H9 (cell line): Measurements from ENCODE around the gene FOXO6. TPM values are rescaled to one million over a fixed set of nuclear protein-coding genes. Genes with fewer than 3 reads are reported as not detected.

Experiments used
- DNase-seq: peaks from one replicate; pipeline ENCODE4 v3.0.0-alpha.2; 2017
- H2AFZ ChIP-seq: one replicate; pipeline ENCODE4 v1.6.1; 2013; ENCODE audit warnings: mild to moderate bottlenecking, low read length, control low read depth, moderate library complexity
- H2AK5ac ChIP-seq: 2 replicates; pipeline ENCODE4 v1.6.1; 2013; ENCODE audit warnings: low read length, control low read depth, mixed read lengths; ENCODE audit not compliant: insufficient read length
- H2BK120ac ChIP-seq: one replicate; pipeline ENCODE4 v1.6.1; 2013; ENCODE audit warnings: low read depth, mild to moderate bottlenecking, low read length, control low read depth, inconsistent platforms; ENCODE audit not compliant: poor library complexity, severe bottlenecking
- H2BK12ac ChIP-seq: 2 replicates; pipeline ENCODE4 v1.6.1; 2013; ENCODE audit warnings: low read length, control low read depth, mixed read lengths, low read depth; ENCODE audit not compliant: insufficient read length
- H2BK15ac ChIP-seq: 2 replicates; pipeline ENCODE4 v1.6.1; 2013; ENCODE audit warnings: low read depth, low read length, control low read depth
- H2BK20ac ChIP-seq: one replicate; pipeline ENCODE4 v1.6.1; 2013; ENCODE audit warnings: low read depth, mild to moderate bottlenecking, low read length, control low read depth, inconsistent platforms; ENCODE audit not compliant: poor library complexity, severe bottlenecking
- H2BK5ac ChIP-seq: 2 replicates; pipeline ENCODE4 v1.6.1; 2013; ENCODE audit warnings: low read length, control low read depth, mixed read lengths; ENCODE audit not compliant: insufficient read length
- H3K14ac ChIP-seq: 2 replicates; pipeline ENCODE4 v1.6.1; 2013; ENCODE audit warnings: low read length, control low read depth; ENCODE audit not compliant: insufficient read depth
- H3K18ac ChIP-seq: 2 replicates; pipeline ENCODE4 v1.6.1; 2013; ENCODE audit warnings: low read depth, mild to moderate bottlenecking, mixed read lengths, low read length, control low read depth; ENCODE audit not compliant: insufficient read length
- H3K23ac ChIP-seq: 2 replicates; pipeline ENCODE4 v1.6.1; 2013; ENCODE audit warnings: low read length, control low read depth, mixed read lengths, low read depth; ENCODE audit not compliant: insufficient read length
- H3K23me2 ChIP-seq: 2 replicates; pipeline ENCODE4 v1.6.1; 2013; ENCODE audit warnings: low read depth, mild to moderate bottlenecking, mixed read lengths, low read length, control low read depth; ENCODE audit not compliant: insufficient read length, poor library complexity, severe bottlenecking
- H3K27ac ChIP-seq: 2 replicates; pipeline ENCODE4 v1.5.1; 2013; ENCODE audit warnings: low read length, control low read depth, mixed read lengths, low read depth; ENCODE audit not compliant: insufficient read length
- H3K27me3 ChIP-seq: 2 replicates; pipeline ENCODE4 v1.6.1; 2013; ENCODE audit warnings: low read length, control low read depth, inconsistent platforms; ENCODE audit not compliant: insufficient read depth
- H3K4ac ChIP-seq: 2 replicates; pipeline ENCODE4 v1.6.1; 2013; ENCODE audit warnings: low read depth, mild to moderate bottlenecking, control low read depth, inconsistent platforms, low read length, moderate library complexity
- H3K4me1 ChIP-seq: 2 replicates; pipeline ENCODE4 v1.6.1; 2013; ENCODE audit warnings: low read length, control low read depth, inconsistent platforms; ENCODE audit not compliant: insufficient read depth
- H3K4me2 ChIP-seq: 2 replicates; pipeline ENCODE4 v1.6.1; 2013; ENCODE audit warnings: low read length, control low read depth, mixed read lengths; ENCODE audit not compliant: insufficient read length, insufficient read depth
- H3K56ac ChIP-seq: 2 replicates; pipeline ENCODE4 v1.6.1; 2013; ENCODE audit warnings: low read depth, mild to moderate bottlenecking, mixed read lengths, low read length, control low read depth; ENCODE audit not compliant: insufficient read length
- H3K79me1 ChIP-seq: 2 replicates; pipeline ENCODE4 v1.6.1; 2013; ENCODE audit warnings: low read depth, mild to moderate bottlenecking, moderate library complexity, low read length, control low read depth, inconsistent platforms; ENCODE audit not compliant: insufficient read depth, poor library complexity, severe bottlenecking
- H3K79me2 ChIP-seq: 2 replicates; pipeline ENCODE4 v1.6.1; 2013; ENCODE audit warnings: low read length, control low read depth, inconsistent platforms; ENCODE audit not compliant: insufficient read depth
- H3K9ac ChIP-seq: 2 replicates; pipeline ENCODE4 v1.6.1; 2013; ENCODE audit warnings: low read length, control low read depth, mixed read lengths; ENCODE audit not compliant: insufficient read length; ENCODE audit errors: extremely low read depth
- H3K9me3 ChIP-seq: one replicate; pipeline ENCODE4 v1.6.1; 2013; ENCODE audit warnings: low read depth, low read length, inconsistent platforms; ENCODE audit not compliant: control insufficient read depth
- H3T11ph ChIP-seq: one replicate; pipeline ENCODE4 v1.6.1; 2013; ENCODE audit warnings: mild to moderate bottlenecking, low read length, control low read depth, inconsistent platforms
- H4K20me1 ChIP-seq: one replicate; pipeline ENCODE4 v1.6.1; 2013; ENCODE audit not compliant: control insufficient read depth, insufficient read length, insufficient read depth
- H4K5ac ChIP-seq: 2 replicates; pipeline ENCODE4 v1.6.1; 2013; ENCODE audit warnings: low read depth, mild to moderate bottlenecking, mixed read lengths, low read length, control low read depth; ENCODE audit not compliant: insufficient read length
- H4K8ac ChIP-seq: replicated peaks from 2 replicates; pipeline ENCODE4 v1.6.1; 2013; ENCODE audit warnings: low read length, control low read depth, mixed read lengths, low read depth; ENCODE audit not compliant: insufficient read length
- H4K91ac ChIP-seq: 2 replicates; pipeline ENCODE4 v1.6.1; 2013; ENCODE audit warnings: low read depth, mild to moderate bottlenecking, moderate library complexity, mixed read lengths, low read length, control low read depth; ENCODE audit not compliant: insufficient read length
- H3K27ac Mint-ChIP-seq, 3 experiments: 2 replicates in 2 of 3; 3 replicates in 1 of 3; pipeline ENCODE4 v1.8.0; 2020 to 2021; ENCODE audit warnings: mixed read lengths in 3 of 3, mild to moderate bottlenecking in 1 of 3, moderate library complexity in 1 of 3
- H3K27me3 Mint-ChIP-seq: 2 replicates; pipeline ENCODE4 v1.8.0; 2021; ENCODE audit warnings: low read depth, mild to moderate bottlenecking, moderate library complexity, mixed read lengths
- H3K36me3 Mint-ChIP-seq, 3 experiments: 2 replicates in 2 of 3; 3 replicates in 1 of 3; pipeline ENCODE4 v1.8.0; 2020 to 2021; ENCODE audit warnings: low read depth in 3 of 3, mixed read lengths in 3 of 3; ENCODE audit not compliant: insufficient read depth in 1 of 3
- H3K4me1 Mint-ChIP-seq, 2 experiments: 2 replicates each; pipeline ENCODE4 v1.8.0; 2020; ENCODE audit warnings: mixed read lengths in 2 of 2
- H3K4me3 Mint-ChIP-seq, 2 experiments: 2 replicates in 1 of 2; 3 replicates in 1 of 2; pipeline ENCODE4 v1.8.0; 2020 to 2021; ENCODE audit warnings: mild to moderate bottlenecking in 2 of 2, mixed read lengths in 2 of 2, moderate library complexity in 1 of 2
- H3K9me3 Mint-ChIP-seq, 2 experiments: 2 replicates in 1 of 2; 3 replicates in 1 of 2; pipeline ENCODE4 v1.8.0; 2020; ENCODE audit warnings: mild to moderate bottlenecking in 2 of 2, mixed read lengths in 2 of 2, moderate library complexity in 1 of 2
- CTCF ChIP-seq: fragments of 200-600 bp; sonication (generic); conservative IDR thresholded peaks from 3 replicates; pipeline ENCODE4 v1.8.0; 2021; ENCODE audit warnings: antibody characterized with exemption, mild to moderate bottlenecking
- WGBS: extraction: QIAGEN DNeasy Blood & Tissue Kit; methylation state at CpG from one replicate; pipeline ENCODE4 v1.1.7; 2013; ENCODE audit warnings: missing lambda C conversion rate, low lambda C conversion rate, mixed read lengths; ENCODE audit not compliant: insufficient read length; ENCODE audit errors: extremely low coverage; 5-methylcytosine and 5-hydroxymethylcytosine counted together
- total RNA-seq: library from RNA; stranded (reverse); gene quantifications from 2 replicates; pipeline ENCODE4 v1.2.1, GENCODE V29; 2021

The FOXO6 gene
- total RNA-seq, 1 experiment from 2014 or later: 0.83 TPM

GRCh38 chr1:41416081-41416480 is 54.8 kb downstream of the FOXO6 start:
- no CpG with 5 or more reads among the region's 5 CpGs for WGBS
- H2AFZ ChIP-seq: no peak overlapping the region
- no peaks in the 10 kb centered on the region for H3K27me3 ChIP-seq

More at GRCh38 chr1:41416081-41416480, 54.8 kb downstream of the FOXO6 start:
- H3K9me3 ChIP-seq: no peaks in the 10 kb centered on the region
- no peak overlapping the region for H2BK20ac ChIP-seq
- no peak overlapping the region for H3K4me2 ChIP-seq
- no peak overlapping the region for H3K23ac ChIP-seq
- H4K5ac ChIP-seq: no peak overlapping the region
- no peak overlapping the region for H3K56ac ChIP-seq
- Mint-ChIP-seq H3K4me3 (no peak overlapping the region), H3K4me1 (peaks cover 12 to 28% of the 10 kb centered on the region in 2 experiments), H3K27me3 (peaks cover 2% of the 10 kb centered on the region), H3K36me3 (no peaks in the 10 kb centered on the region; a peak in 1 of 7 replicates), H3K9me3 (no peaks in the 10 kb centered on the region; a peak in 1 of 5 replicates), H3K27ac (no peak overlapping the region)
- no peak overlapping the region for H2BK120ac ChIP-seq
- no peaks in the 10 kb centered on the region for H3K23me2 ChIP-seq
- no peak overlapping the region for H2AK5ac ChIP-seq
- H2BK12ac ChIP-seq: no peak overlapping the region
- no peak overlapping the region for H4K8ac ChIP-seq
- H3K79me2 ChIP-seq: no peaks in the 10 kb centered on the region
- H3K9ac ChIP-seq: no peak overlapping the region
- no peak overlapping the region for H4K91ac ChIP-seq
- no peak overlapping the region for H3K18ac ChIP-seq
- no peak overlapping the region for H2BK5ac ChIP-seq
- H3K4ac ChIP-seq: no peak overlapping the region
- no peak overlapping the region for H3K14ac ChIP-seq
- H3T11ph ChIP-seq: no peak overlapping the region
- H3K4me1 ChIP-seq: no peaks in the 10 kb centered on the region
- H4K20me1 ChIP-seq: no peaks in the 10 kb centered on the region
- no peak for DNase-seq
- no peak overlapping the region for H2BK15ac ChIP-seq
- TF ChIP-seq CTCF: no peak
- H3K27ac ChIP-seq: no peak overlapping the region
- H3K79me1 ChIP-seq: no peaks in the 10 kb centered on the region
